NCI-H82 treated with DMSO at 0.1 percent for 48 hours (cell line): ENCODE data around the gene CD34.

Source experiments
- DNase-seq: peaks from one replicate; lab custom pipeline; 2025; ENCODE audit not compliant: unreplicated experiment; lab: John Stamatoyannopoulos, UW

Gene CD34

DNA sequence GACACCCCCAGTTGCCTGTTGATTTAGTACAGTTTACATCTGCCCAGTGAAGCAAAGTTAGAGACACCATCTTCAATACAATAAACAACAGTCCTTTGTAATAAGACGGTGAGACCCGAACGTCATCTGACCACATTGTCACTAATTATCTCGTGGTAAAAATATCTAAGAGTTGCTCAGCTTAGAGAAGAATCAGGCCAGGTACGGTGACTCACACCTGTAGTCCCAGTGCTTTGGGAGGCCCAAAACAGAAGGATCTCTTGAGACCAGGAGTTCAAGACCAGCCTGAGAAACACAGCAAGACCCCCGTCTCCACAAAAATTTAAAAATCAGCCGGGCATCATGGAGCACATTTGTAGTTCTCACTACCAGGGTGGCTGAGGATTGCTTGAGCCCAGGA lies 53.5 kb downstream of the CD34 start:
- DNase-seq: no peak

DNA sequence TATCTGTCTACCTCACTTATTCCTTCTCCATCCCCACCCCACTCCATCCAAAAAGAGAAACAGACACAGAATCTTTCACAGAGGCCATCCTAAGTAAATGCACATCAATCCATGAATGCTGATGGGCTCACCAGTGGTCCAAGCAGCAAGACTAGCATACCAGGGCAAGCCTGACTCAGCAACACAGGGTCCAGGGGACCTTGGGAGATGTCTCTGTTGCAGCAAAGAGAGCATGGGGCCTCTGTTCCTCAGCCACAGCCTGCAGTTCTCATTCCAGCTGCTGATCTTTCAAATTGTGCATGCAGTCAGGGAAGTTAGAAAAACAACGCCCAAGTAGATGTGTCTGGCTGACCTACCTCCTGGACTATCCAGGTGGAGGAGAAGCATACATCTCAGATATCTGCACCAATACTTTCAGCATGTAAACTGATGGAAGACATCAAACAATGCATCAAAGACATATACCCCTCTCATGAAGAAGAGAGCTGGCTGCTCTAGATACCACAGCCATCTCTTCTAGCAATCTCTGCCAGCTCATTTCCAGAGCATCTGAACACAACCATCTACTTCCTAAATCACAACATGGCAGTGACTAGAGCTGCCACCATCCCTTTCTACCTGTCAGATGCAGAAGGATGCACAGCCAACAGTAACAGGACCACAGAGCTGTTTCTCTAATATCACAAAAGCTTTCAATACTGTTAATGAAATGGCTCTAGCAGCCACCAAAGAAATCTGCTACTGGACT lies 54.5 kb downstream of the CD34 start:
- DNase-seq: no peak

DNA sequence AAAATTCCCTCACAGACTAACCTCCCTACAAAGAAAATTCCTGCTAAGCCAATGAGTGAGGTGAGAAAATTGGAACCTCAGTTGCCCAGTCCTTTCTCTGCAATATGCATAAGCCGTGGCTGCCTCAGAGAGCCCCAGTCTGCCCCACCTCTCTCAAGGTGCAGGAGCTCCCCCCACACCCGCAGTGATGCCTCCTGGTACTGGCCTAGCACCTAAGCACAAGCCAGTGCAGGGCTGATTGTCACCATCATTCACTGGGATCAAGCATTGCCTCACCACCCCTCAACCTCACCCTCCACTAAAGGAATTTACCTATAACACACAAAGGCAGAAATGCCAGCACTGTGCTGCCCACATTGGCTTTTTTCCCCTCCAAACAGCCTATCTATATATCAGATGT lies 56.9 kb downstream of the CD34 start:
- no peak for DNase-seq

DNA sequence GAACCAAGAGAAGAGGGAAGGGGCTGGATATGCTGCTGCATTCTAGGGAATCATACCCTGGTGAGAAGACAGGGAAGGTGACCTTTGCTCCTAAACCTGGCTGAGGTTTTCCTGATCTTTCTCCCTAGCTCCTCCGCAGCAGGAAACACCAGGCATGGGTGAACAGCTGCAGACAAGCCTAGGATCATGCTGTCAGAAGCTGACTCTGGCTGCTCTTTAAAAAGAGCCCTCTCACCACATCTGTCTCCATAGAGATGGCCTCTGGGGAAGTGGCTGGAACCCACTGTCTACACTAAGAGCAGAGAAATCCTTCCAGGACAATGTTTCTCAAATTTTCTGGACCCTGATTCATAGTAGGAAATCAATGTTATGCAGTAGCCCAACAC lies 57.6 kb downstream of the CD34 start:
- DNase-seq: no peak

DNA sequence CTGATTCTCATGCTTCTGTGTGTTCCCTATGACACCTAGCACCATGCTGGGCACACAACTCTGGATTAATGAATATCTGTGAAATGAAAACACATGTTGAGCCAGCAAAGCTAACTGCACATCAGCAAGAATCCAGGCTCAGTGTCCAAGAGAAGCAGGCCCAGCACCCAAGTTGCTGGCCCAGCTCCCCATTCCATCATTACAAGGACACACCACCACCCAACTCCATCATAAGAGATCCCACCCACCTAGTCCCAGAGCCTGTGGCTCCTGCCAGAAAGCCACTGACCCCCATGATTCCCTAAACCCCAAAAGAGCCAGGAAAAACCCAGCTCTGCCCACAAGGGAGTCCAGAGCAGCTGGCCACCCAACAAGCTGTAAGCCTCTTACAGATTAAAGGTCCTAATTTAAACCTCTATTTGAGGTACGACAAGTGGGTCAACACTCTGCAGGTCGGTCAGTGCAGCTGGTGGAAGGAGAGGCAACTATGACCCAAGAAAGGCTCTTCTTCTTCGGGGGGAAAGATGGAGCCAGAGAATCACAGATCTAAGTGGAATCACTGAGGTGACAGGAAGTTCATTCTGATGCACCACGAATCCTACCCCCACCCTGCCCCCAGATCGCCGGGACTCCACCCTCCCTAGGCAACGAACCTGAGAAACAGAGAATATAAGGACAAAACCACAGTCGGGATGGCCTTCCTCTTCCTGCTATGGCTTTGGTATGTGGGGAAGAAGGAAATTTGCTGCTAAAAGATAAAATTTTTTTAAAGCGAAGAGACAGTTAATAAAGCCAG lies 58.2 kb downstream of the CD34 start:
- DNase-seq: no peak

DNA sequence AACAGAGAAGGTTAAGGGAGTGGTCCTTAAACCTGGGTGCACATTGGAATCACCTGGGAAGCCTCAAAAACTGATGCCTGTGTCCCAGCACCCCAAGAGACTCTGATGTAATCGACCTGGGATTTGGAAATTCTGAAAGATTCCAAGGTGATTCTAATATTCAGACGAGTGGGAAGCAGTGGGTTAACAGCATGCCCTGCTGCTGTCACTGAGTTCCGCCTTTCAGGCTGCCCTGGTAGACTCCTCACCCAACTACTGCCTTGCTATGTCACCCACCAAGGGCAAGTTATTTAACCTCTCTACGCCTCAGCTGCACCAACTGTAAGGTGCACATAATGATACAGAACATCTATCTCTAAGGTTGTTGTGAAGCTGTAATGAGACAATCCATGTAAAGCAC lies 59.2 kb downstream of the CD34 start:
- no peak for DNase-seq

DNA sequence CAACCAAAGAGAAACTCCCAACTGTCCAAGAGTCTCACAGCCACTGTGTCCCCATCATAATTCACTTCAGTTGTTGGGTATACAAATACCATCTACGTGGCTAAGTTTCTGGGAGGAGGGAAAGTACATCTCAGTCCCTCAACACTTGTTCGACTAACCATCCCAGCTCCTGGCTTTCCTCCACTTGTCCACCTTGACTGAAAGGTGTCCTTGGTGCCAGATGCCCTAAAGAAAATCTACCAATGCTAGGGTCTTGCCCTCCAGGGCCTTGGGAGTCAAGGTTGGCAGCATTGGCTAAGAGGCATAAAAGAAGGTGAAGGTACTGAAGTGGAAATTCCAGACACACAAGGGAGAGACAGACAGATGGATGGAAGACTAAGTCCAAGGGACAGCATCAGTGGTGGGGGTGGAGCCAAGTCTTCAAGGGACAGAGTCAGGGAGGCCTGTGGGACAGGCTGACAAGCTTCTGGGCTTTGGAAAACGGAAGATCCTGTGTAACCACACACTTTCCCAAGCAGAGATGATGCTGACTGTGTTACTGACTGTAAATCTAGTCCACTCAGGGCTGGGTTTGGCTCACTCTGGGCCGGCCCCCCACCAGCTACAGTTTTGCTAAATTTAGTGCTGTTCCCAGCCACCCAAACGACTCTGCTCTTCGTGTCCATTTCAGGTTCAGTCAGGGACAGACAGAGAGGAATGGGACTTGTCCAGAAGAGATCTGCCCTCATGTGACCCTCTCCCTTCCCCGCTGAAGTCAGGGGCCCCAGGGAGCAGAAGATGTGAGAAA lies 60.1 kb downstream of the CD34 start:
- no peak for DNase-seq

DNA sequence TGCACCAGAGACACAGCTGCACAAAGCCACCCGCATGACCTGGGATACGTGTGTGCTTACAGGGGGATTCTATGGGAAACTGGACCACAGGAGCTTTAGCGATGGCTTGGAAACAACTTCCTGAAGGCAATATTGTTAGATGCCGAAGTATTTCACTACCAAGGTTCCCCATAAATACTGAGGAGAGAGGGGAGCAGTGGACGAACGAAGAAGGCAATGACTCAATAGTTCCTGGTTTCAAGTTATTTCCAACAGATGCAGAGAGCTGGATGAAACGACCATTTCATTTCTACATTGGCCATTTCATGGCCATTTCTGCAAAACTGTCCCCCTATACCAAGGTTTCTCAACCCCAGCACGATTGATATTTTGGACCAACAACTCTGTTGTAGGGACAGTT lies 61.3 kb downstream of the CD34 start:
- DNase-seq: no peak

DNA sequence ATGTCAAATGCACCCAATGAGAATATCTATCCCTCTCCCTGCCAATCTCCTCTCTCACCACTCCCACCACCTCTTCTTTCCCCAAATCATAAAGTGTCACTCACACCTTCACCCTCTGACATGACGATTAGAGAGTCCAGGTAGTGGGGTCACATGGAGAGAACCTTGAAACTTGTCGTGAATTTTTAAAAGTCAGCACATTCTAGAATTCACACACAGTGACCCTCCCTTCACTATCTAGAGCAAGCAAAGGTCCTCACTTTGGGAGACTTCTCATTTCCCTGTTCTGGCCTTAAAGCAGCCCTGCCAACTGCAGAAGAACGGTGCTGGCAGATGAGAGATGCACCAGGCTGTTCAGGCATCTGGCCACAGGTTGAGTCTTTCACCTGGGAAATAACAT lies 61.9 kb downstream of the CD34 start:
- no peak for DNase-seq

DNA sequence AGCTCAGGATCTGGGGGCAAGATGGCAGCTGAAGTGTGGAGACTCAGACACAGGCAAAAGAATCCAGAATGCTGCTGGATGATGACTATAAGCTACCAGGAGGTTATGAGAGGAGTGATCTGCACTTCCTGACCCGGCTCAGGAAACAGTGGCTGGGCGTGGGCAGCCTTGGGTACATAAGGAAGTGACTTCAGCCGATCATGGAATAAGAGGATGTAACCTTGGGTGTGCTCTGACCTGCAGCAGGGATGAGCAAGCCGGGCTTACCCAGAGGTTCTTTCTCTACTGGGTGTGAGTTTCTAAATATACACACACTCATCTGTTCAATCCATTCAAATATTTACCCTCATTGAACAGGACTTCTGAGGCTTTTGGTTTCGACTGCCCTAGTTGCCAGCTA lies 62.7 kb downstream of the CD34 start:
- DNase-seq: no peak

DNA sequence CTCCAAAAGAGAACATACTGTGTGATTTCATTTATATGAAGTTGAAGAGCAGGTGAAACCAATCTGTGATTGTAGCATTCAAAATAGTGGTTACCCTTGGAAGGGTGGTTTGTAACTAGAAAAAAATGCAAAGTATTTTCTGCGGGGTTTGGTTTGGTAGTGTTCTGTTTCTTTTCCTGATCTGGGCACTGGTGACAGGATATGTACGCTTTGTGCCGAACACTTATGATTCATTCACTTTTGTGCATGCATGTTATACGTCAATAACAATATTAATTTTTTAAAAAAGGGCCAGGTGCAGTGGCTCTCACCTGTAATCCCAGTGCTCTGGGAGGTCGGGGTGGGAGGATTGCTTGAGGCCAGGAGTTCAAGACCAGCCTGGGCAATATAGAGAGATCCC lies 63.8 kb downstream of the CD34 start:
- DNase-seq: no peak

DNA sequence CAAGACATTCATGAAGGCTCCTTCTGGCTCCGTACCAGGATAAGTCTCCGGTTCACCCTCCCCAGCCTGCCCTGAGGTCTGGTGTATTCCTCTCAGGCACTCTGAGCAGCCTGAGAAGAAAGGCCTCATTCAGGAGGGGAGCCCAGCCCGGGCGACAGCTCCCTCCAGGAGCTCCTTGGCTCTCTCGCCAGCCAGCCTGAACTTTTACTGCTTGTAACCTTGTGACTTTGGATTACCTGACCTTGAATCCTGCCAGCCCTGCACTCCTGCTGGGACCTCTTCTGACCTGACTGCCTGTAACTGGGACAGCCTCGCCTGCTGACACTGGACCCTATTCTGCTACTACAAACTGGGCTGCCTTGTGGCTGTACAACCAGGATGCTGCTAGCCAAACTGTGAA lies 65.8 kb downstream of the CD34 start:
- no peak for DNase-seq

DNA sequence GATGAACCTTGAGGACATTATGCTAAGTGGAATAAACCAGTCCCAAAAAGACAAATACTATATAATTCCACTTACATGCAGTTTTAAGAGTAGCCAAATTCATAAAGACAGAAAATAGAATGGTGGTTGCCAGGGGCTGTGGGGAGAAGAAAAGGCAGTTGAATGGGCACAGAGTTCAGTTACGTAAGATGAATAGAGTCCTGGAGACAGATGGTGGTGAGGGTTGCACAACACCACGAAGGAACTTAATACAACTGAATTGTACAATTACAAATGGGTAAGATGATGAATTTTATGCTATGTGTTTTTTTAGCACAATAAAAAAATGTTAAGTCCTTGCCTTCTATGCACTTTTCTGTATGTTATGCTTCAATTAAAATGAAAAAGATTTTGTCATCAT lies 66.6 kb downstream of the CD34 start:
- no peak for DNase-seq

DNA sequence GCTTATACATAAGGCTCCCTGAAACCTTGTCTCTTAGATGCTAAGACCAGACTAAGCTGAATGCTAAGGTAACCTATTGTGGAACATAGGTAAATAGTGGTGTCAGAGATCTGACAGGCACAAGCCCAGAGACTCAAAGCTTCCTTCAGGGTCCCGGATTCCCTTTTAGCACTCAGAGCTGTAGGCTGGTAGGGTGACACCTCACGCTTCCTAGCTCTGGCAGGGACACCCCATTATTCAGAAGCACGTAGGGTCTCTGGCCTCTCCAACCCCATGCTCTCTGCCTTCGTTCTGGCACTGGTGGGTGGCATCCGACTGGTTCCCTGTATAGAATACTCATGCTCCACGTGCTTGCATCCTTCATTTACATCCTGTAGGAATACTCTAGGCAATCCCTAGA lies 68.4 kb downstream of the CD34 start:
- DNase-seq: no peak

DNA sequence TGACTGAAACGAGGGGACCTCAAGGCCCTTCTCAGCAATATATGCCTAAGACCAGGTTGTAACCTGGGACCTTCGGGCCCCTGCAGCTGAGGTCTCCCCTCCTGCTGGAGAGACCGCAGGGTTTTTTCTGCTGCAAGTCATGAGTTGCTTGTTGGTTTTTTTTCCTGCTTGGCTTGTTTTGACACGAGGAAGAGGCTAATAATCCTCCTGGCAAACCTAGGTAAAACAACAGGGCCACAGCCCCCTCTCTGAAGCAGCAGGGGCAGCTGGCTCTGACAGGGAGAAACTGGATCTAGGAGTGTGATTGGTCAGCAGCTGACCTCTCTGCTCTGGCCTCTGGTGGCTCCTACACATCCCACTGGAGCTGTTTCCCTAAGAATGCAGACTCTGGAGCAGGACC lies 69.0 kb downstream of the CD34 start:
- DNase-seq: no peak

DNA sequence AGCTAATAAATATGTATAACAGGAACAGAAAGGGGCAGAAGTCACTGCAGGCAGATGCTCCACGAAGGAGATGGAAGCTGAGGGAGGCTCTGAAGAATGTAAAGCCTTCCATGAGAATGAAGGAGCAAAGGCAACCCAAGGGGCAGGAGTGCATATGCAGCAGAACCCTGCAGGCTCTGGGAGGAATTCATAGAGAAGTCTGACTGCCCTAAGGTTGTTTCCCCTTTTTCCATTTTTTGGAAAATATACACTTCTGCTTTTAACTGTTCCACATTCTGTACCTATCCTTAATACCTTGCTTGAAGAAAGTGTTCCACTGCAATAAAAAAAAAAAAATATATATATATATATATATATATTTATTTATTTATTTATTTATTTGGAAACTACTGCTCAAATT lies 69.6 kb downstream of the CD34 start:
- DNase-seq: no peak

DNA sequence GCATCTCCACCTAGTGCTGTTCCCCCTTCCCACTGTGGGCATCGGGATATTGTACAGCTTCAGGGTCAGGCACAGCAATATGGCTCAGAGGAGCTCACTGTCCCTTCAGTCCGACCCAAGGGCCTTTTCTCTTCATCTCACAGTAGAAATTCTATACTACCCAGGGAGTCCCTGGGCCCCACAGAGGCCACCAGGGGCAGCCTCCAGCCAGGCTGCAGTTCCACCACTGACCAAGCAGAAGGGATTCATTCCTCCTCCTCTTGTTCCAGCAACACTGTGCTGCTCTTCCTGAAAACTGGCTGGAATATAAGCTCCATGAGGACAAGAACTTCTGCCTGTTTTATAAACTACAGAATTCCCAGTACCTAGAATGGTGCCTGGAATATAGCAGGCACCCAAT lies 70.5 kb downstream of the CD34 start:
- DNase-seq: no peak

DNA sequence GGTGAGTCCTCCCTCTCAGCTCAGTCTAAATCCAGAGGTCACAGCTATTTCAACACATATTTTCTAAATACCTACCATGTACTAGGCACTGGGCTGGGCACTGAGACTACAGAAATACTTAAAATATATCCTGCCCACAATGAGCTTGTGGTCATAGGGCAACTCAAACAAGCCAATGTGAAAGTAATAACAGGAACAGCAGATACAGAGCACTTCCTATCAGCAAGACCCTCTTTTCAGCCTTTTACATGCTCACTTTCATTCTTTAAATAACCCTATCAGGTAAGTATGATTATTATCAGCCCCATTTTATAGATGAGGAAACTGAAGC lies 71.9 kb downstream of the CD34 start:
- DNase-seq: no peak

DNA sequence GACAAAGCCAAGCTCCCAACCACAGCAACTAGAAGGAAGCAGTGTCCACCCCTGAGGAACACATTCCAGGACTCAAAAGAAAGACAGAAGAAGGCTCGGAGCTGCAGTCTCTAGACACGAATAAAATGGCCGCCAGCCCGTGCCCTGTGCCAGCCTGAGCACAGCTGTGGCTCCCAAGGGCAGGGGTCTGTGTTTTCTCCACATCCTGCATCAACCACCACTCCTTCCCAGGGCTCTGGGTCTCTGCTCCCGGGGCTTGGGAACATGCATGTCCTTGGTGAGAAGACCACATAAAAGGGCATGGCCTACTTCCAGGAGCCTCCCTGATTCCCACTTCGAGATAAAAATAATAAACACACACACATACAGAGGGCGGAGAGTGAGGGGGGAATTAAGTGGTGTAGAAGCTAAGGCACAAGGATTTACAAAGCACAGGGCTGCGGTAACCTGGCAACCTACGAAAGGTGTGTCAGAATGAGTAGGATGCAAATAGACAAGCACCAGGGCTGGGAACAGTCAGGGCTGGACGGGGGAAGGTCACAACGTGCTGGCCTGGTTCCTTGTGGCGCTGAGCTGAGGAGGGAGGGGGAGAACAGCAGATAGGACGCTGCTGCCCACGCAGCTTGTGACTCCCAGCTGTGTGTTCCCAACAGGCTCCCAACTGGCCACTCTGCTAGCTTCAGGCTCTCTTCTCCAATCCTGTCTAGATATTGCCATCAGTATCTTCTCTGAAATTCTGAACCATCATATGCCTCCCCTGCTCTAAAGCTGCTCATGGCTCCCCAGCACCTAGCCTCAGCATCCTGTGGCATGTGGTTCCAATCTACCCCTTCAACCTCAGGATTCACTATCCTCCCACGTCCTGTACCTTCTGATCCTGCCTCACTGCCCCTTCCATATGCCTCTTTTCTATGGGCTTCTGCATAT lies 72.5 kb downstream of the CD34 start:
- DNase-seq: no peak

DNA sequence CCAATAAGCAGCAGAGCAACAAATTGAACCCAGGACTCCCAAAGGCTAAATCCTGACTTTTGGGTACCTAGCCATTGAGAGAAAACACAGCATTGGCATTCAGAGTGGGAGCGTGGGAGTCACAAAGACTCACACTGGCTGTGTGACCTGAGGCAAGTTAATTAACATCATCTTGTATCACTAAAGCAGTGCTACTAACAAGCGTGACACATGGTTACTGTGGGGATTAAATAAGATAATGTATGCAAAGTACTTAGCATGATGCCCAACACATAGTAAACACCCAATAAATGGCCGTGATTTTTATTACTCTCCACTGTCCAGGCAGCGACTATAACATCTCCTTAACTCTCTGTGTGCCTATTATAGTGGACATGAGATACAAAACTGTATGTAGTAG lies 73.3 kb downstream of the CD34 start:
- no peak for DNase-seq
